IPS-18c (cell line): Measurements from ENCODE around the gene ATP6V0C.
"Not testable (repeated sequence)": the region's sequence is repeated elsewhere in the genome, so short reads cannot be mapped to it uniquely, and the experiment has no call there.

Experiments used
- H3K4me3 ChIP-seq: 2 replicates; pipeline ENCODE4 v1.7.0; 2013; ENCODE audit warnings: low read depth, mild to moderate bottlenecking, low read length, moderate library complexity; ENCODE audit not compliant: insufficient read depth
- H3K9me3 ChIP-seq: one replicate; pipeline ENCODE4 v1.6.1; 2013; ENCODE audit warnings: mild to moderate bottlenecking, low read length, moderate library complexity; ENCODE audit not compliant: control insufficient read depth, insufficient read depth

The ATP6V0C gene

DNA sequence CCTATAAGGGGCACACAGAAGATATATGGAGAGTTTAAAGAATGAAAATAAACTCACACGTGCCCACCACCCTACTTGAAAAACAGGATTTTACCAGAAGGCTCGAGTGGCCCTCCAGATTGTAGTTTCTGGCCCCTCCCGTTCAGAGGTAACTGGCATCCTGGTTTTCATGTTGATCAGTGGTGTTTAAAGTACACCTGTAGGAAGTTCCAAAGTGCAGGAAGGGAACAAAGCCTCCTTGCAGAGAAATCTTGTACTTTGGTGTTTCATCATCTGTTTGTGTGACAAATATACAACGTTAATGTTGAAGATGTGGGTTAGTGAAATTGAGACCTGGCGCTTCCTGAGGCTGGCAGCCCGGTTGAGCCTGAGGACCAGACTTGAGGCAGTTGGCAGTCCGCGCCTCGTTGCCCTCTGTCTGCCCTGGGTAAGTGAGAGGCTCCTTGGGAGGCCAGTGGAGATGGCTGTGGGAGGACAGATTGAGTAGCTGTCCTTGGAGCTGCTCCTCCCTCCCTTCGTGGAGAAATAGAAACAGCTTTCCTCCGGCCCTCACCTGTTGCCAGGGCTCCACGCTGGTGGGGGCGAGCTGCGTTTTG, 36.6 kb downstream of the ATP6V0C start:
- H3K4me3 ChIP-seq, H3K9me3 ChIP-seq: not testable (repeated sequence)

DNA sequence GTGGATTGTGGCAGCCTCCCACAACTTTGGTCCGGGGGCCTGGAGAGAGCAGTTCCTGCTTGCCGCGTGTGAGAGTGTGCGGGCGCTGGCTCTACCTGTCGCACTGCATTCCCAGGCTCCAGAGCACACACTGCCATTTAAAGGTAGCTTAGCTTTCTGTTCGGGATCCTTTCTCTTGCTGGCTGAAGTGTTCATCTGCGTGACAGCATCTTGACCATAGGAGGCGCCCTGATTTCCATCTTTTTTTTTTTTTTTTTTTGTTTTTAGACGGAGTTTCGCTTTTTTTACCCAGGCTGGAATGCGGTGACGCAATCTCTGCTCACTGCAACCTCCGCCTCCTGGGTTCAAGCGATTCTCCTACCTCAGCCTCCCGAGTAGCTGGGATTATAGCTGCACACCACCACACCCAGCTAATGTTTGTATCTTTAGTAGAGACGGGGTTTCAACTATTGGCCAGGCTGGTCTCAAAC, 37.7 kb downstream of the ATP6V0C start:
- H3K9me3 ChIP-seq, H3K4me3 ChIP-seq: not testable (repeated sequence)

GRCh38 chr16:2554709-2555425, 41.1 kb downstream of the ATP6V0C start:
- H3K9me3 ChIP-seq, H3K4me3 ChIP-seq: not testable (repeated sequence)

GRCh38 chr16:2557150-2557549, 43.4 kb downstream of the ATP6V0C start:
- H3K4me3 ChIP-seq, H3K9me3 ChIP-seq: not testable (repeated sequence)

DNA sequence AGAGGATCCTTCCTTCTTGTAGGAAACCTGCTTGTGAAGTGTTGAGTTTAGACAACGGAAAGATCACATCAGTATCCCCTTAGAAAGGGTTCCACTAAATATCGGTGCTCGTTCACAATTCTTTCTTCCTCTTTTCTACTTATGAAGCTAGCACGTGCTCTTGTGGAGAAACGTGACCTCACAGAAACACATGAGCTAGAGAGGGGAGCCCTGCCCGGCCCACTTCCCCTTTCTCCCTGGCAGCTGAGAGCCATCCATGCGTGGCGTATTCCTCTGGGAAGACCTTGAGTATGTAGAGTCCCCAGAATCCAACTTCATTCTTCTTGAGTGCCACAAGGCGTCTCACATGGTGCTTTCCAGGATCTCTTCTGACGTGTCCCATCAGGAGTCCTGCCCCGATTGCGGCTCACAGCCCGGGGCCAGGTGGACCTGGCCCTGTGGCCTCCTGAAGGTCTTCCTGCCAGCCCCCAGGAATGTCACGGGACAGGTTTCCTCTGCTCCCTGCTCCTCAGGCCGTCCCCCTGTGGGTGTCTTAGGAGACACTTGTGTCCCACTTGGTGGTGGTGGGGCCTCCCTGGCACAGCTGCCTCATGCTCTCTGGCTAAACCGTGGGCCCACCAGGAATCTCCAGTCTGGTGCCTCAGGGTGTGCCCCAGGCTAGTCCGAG, 46.5 kb downstream of the ATP6V0C start:
- not testable (repeated sequence) for H3K9me3 ChIP-seq, H3K4me3 ChIP-seq

DNA sequence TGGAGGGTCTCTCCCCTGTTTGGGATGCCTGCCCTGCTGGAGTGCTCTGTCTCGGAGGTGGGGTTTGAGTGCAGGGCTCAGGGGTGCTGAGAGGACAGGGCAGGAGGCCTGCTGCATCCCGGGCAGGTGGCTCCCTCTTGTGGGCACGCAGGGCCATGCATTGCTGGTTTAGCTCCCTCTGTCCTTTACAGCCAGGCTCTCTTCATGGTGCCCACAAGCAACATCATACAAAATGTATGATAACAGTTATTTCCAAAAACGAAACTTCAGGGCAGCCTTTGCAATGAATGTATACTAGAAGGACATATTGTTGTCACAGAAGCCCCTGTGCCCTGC, 47.0 kb downstream of the ATP6V0C start:
- not testable (repeated sequence) for H3K9me3 ChIP-seq, H3K4me3 ChIP-seq

- not testable (repeated sequence) for H3K4me3 ChIP-seq, H3K9me3 ChIP-seq
Measured at GRCh38 chr16:2567506-2567905, 53.8 kb downstream of the ATP6V0C start.

- H3K4me3 ChIP-seq, H3K9me3 ChIP-seq: not testable (repeated sequence)
Measured at GRCh38 chr16:2568573-2568972, 54.8 kb downstream of the ATP6V0C start.
